ENCODE data around the gene SMAD1.
"Not testable (repeated sequence)": the region's sequence is repeated elsewhere in the genome, so short reads cannot be mapped to it uniquely, and the experiment has no call there.

The SMAD1 gene

GRCh38 chr4:145530662-145531061 lies 49.0 kb downstream of the SMAD1 start:
- DNase-seq: no peak

DNA sequence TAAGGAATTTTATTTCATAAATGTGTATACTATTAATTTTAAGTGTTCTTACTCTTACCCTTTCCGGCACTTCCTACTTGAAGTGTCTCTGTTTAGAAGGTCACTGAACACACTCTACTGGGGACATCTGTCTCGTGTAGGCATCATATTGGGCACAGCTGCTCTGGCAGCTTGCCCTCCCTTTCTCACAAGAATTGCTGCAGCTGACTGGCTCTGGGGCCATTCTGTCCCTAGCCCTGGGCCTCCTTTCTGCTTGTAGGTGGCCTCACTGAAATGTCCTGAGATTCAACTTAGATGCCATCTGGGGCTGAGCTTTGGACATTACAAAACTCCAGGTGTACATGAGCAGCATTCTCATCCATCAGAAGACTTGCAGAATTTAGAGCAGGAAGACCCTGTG lies 49.6 kb downstream of the SMAD1 start:
- DNase-seq: no peak

- DNase-seq: no peak
Measured at GRCh38 chr4:145531859-145532258, 50.2 kb downstream of the SMAD1 start.

GRCh38 chr4:145533001-145533400 lies 51.3 kb downstream of the SMAD1 start:
- no peak for DNase-seq

DNA sequence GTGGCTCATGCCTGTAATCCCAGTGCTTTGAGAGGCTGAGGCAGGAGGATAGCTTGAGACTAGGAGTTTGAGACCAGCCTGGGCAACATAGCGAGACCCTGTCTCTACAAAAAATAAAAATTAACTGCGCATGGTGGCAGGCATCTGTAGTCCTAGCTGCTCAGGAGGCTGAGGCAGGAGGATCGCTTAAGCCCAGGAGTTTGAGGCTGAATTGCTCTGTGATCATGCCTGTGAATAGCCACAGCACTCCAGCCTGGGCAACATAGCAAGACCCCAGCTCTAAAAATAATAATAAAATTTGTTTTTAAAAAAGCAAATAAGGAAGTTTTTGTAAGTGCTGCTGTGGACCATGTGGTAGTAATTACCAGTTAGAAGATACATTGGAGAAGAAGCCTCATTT lies 51.8 kb downstream of the SMAD1 start:
- DNase-seq: not testable (repeated sequence)

DNA sequence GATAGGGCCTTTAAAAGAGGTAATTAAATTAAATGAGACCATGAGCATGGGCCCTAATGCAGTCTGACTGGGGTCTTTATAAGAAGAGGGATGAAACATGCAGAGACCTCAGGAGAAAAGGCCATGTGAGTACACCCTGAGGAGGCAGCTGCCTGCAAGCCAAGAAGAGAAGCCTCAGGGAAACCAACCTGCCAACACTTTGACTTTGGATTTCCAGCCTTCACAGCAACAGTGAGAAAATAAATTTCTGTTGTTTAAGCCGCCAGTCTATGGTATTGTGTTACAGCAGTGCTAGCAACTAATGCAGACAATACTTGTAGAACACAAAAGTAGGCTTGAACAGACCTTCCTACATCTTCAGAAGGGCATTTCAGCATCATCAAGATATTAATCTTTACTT lies 52.3 kb downstream of the SMAD1 start:
- DNase-seq: no peak

GRCh38 chr4:145535202-145535601 lies 53.5 kb downstream of the SMAD1 start:
- no peak for DNase-seq

- DNase-seq: no peak
Measured at GRCh38 chr4:145536044-145536443, 54.4 kb downstream of the SMAD1 start.

DNA sequence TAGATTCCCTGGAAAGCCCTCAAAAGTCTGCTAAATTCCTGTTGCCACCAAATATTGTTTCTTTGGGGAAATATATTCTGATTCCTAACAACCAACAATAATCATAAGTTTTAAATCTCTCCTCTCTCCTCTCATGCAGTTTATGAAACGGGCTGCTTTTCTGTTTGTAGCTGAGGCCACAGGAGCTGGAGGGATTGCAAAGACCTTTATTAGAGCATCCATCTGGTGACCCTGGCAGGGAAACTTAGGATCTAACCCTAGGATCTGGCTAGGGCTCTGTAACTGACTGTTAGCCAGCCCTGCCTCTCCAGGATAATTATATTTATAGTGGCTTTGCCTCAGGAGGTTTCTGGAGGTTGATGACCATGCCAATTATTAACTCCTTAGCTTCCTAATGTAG lies 56.9 kb downstream of the SMAD1 start:
- no peak for DNase-seq

DNA sequence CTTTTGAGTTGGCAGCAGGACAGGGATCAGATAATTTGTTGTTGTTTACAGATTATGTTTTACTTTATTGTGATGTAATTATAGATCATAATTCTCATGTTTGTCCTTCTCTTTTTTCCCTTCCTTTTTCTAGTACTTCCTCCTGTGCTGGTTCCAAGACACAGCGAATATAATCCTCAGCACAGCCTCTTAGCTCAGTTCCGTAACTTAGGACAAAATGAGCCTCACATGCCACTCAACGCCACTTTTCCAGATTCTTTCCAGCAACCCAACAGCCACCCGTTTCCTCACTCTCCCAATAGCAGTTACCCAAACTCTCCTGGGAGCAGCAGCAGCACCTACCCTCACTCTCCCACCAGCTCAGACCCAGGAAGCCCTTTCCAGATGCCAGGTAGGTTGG lies 58.0 kb downstream of the SMAD1 start:
- DNase-seq: no peak

DNA sequence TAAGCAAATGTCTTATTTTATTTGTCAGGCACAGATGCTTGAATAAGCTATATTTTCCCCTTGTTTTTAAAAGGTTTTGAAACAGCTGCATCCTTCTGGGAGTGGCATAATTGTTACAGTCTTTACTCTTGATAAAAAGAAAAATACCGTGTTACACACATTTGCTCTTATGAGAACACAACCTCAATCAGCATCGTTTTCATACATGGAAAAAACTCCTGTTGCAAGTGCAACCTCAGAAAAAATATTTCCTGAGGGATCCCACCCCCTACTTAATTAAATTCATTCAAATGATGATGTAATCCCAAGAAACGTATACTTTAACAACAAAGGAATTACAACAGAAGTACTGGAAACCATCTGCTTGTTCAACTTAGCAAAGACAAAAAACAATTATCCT lies 58.6 kb downstream of the SMAD1 start:
- DNase-seq: no peak

GRCh38 chr4:145541346-145541745 lies 59.7 kb downstream of the SMAD1 start:
- no peak for DNase-seq

DNA sequence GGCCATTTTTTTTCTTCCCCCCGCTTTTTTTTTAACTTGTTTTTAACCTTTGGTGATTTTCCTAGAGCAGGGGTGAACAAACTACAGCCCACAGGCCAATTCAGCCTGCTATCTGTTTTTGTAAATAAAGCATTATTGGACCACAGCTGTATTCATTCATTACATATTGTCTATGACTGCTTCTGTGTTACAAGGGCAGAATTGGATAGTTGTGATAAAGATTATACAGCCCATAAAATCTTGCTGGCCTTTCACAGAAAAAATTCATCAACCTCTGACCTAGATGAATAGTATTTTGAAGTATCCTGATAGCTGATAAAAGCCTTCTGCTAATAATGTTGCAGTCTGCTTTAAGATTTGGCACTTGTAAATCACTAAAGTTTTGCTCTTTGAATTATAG lies 63.4 kb downstream of the SMAD1 start:
- DNase-seq: no peak

- DNase-seq: no peak
Measured at GRCh38 chr4:145545538-145546174, 64.0 kb downstream of the SMAD1 start.

DNA sequence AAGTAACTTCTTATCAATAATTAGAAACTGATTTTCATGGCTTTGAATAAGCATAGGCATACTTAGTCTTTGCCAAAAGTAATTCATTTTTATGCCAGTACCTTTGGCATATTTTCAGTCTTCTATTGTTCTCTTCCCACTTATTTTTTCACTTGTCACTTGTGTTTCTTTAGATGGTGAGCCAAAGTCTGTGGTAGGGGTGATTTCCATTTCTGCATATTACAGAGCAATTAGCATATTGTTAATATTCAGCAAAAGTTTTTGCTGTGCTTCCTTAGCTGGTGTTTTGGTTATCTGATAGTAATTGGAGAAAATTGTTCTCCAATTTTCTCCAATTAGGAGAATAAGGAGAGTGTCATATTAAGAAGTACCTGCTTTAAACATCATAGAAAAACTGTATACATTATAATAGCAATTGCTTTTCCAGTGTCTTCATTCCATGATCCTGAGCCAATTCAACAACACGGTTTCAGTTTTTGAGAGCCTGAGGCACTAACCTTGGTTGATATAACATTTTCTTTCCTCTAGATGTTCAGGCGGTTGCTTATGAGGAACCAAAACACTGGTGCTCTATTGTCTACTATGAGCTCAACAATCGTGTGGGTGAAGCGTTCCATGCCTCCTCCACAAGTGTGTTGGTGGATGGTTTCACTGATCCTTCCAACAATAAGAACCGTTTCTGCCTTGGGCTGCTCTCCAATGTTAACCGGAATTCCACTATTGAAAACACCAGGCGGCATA lies 64.7 kb downstream of the SMAD1 start:
- DNase-seq: no peak

GRCh38 chr4:145551660-145552059 lies 70.0 kb downstream of the SMAD1 start:
- DNase-seq: no peak

DNA sequence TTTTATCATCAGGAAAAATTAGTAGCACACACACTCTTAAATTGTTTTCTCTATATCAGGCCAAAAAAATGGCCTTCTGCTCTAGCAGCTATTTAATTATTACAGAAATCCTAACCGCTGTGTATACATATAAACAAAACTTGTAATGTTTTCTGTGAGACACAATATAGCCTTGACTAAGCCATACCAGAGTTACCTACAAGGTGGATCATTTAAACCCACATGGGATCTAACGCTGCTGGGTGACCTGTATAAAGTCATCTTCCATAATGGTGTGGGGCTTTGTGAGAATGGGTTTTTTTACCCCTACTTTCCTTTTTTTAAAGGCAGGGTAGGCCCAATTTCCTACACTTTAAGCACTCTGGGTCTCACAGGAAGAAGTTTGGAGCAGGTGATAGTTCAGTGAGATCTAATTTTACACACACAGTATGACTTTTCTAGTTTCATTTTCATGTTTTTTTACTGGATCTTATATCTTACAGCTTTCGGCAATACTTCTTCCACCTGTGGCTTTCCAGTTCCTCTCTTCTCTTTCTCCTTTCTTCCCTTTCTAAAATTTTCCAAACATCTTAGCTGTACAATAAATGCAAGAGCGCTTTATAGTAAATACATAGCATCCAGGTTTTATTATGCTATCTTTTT lies 70.6 kb downstream of the SMAD1 start:
- DNase-seq: no peak

DNA sequence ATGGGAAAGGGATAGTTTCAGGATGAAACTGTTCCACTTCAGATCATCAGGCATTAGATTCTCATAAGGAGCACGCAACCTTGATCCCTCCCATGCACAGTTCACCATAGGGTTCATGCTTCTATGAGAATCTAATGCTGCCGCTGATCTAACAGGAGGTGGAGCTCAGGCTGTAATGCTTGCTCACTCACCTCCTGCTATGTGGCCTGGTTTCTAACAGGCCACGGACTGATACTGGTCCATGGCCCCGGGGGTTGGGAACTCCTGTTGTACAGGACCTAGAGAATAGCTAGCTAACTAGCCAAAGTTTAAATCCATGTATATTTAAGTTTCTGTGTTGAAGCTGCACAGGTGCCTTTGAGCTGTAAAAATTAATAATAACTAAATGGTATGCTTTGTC lies 71.7 kb downstream of the SMAD1 start:
- no peak for DNase-seq

DNA sequence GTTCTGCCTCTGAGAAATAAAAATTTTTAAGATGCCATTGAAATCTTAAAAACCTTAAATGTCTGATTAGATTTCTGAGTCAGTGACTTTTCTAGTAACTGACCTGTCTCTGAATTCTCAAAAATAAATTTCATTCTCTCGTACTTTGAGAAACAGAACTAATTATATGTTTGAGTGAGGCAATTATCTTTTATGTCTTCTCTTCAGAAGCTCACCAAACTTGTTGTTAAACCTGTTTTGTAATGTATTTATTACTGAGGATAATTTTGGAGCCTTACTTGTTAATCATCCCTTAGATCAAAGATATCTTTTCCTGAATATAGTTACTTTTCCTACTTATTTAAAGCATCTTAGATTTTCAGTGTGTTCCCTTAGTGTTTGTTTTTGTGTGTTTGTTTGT lies 73.0 kb downstream of the SMAD1 start:
- DNase-seq: no peak

GRCh38 chr4:145557720-145558119 lies 76.1 kb downstream of the SMAD1 start:
- peak; percentile 44 to 62 for DNase-seq

GRCh38 chr4:145563293-145563985 lies 81.8 kb downstream of the SMAD1 start:
- no peak for DNase-seq

DNA sequence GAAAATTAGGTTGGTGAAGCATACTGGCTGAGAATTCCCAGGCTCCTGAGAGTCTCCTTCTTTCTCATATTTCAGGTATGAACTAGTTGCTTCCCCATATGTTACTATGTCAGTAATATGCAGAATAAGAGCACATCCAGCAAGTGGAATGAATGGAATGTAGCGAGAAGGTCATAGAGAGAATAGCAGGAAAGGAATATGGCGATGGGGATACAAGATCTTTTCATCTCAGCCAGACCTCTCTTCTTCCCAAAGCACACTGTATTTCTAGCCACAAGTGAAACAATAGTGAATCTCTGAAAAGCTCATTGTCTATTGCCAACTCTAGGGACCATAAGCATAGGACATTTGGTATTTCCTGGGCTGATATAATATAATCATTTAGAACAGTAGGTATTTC lies 82.9 kb downstream of the SMAD1 start:
- DNase-seq: no peak

DNA sequence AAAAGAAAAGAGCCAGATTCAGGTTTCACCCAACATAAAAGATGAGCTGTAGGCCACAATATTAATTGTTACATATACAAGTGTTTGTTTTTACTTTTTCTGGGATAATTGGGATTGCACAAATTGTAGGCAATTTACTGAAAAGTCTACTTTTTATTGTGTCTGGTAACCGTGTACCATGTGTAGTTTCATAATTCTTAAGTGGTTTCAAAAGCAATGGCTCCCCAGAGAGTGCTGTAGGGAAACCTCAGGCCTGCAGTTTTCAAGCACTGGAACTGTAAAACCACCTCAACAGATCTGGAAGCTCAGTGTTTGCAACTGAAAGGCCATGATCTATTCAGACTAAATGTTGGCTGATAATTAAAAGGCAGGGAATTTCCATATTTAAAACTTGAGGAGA lies 83.7 kb downstream of the SMAD1 start:
- DNase-seq: no peak
